IMR-90 (cell line): ENCODE results near the gene PBX4. TPM values are rescaled to one million over a fixed set of nuclear protein-coding genes. Genes with fewer than 3 reads are reported as not detected.

Source experiments
- ATAC-seq: fragments of 200-7000 bp; cut with Tn5 transposase; 2 replicates; pipeline ENCODE4 v1.9.1; 2020; ENCODE audit warnings: low read depth, mild to moderate bottlenecking, moderate library complexity
- BruUV-seq: library from RNA; stranded (reverse); fragments of 400-500 nt; replicated peaks from 2 replicates; lab custom pipeline; 2021; lab: Mats Ljungman, UMichigan
- CTCF ChIA-PET: fragments of 300-600 bp; formaldehyde crosslinking; extraction: SDS; loops from one replicate; lab custom pipeline; 2021; ENCODE audit warnings: antibody characterized with exemption; lab: Yijun Ruan, JAX
- POLR2A ChIA-PET: fragments of 300-600 bp; sonication (Branson Sonifier 250); formaldehyde crosslinking; loops from one replicate; lab custom pipeline; 2022; ENCODE audit warnings: antibody characterized with exemption; ENCODE audit not compliant: unreplicated experiment; lab: Charles Lee
- DNase-seq: peaks from one replicate; pipeline ENCODE4 v3.0.0; 2013
- H2AFZ ChIP-seq: replicated peaks from 2 replicates; pipeline ENCODE3; 2013; ENCODE audit warnings: low read length, mild to moderate bottlenecking; ENCODE audit not compliant: poor library complexity
- H2AK5ac ChIP-seq: 2 replicates; pipeline ENCODE4 v1.6.1; 2013; ENCODE audit warnings: low read depth, low read length, inconsistent platforms
- H2AK9ac ChIP-seq: replicated peaks from 2 replicates; pipeline ENCODE3; 2013; ENCODE audit warnings: mild to moderate bottlenecking, low read depth, low read length, moderate library complexity; ENCODE audit not compliant: poor library complexity
- H2BK120ac ChIP-seq: 2 replicates; pipeline ENCODE4 v1.6.1; 2013; ENCODE audit warnings: low read depth, low read length, inconsistent platforms
- H2BK15ac ChIP-seq: 3 replicates; pipeline ENCODE4 v1.6.1; 2013; ENCODE audit warnings: low read depth, low read length, inconsistent platforms
- H2BK20ac ChIP-seq: 2 replicates; pipeline ENCODE4 v1.6.1; 2013; ENCODE audit warnings: low read depth, mild to moderate bottlenecking, inconsistent platforms, low read length, moderate library complexity
- H2BK5ac ChIP-seq: 2 replicates; pipeline ENCODE4 v1.6.1; 2013; ENCODE audit warnings: mild to moderate bottlenecking, low read depth, low read length, inconsistent platforms; ENCODE audit not compliant: poor library complexity, severe bottlenecking
- H3K14ac ChIP-seq: replicated peaks from 2 replicates; pipeline ENCODE4 v1.6.1; 2013; ENCODE audit warnings: low read depth, low read length, inconsistent platforms
- H3K18ac ChIP-seq: 2 replicates; pipeline ENCODE4 v1.6.1; 2013; ENCODE audit warnings: low read depth, low read length, control low read depth
- H3K23ac ChIP-seq: 2 replicates; pipeline ENCODE4 v1.6.1; 2013; ENCODE audit warnings: low read depth, low read length, inconsistent platforms
- H3K27ac ChIP-seq: 2 replicates; pipeline ENCODE4 v1.5.1; 2013; ENCODE audit warnings: mild to moderate bottlenecking, control low read depth, low read length; ENCODE audit not compliant: insufficient read depth
- H3K27me3 ChIP-seq: 2 replicates; pipeline ENCODE4 v1.6.1; 2013; ENCODE audit warnings: low read length; ENCODE audit not compliant: control insufficient read depth, insufficient read depth
- H3K36me3 ChIP-seq: 2 replicates; pipeline ENCODE4 v1.6.1; 2013; ENCODE audit warnings: low read length, mixed read lengths; ENCODE audit not compliant: control insufficient read depth, insufficient read depth
- H3K4ac ChIP-seq: 2 replicates; pipeline ENCODE4 v1.6.1; 2013; ENCODE audit warnings: low read depth, low read length, inconsistent platforms
- H3K4me1 ChIP-seq: 2 replicates; pipeline ENCODE4 v1.6.1; 2013; ENCODE audit warnings: low read length, mixed read lengths; ENCODE audit not compliant: control insufficient read depth, insufficient read depth
- H3K4me2 ChIP-seq: 2 replicates; pipeline ENCODE4 v1.6.1; 2013; ENCODE audit warnings: low read depth, mild to moderate bottlenecking, control low read depth, low read length, moderate library complexity
- H3K4me3 ChIP-seq: 2 replicates; pipeline ENCODE4 v1.5.1; 2013; ENCODE audit warnings: low read depth, mild to moderate bottlenecking, control low read depth, low read length, moderate library complexity; ENCODE audit not compliant: insufficient read depth
- H3K56ac ChIP-seq: 2 replicates; pipeline ENCODE4 v1.6.1; 2013; ENCODE audit warnings: low read length, inconsistent platforms; ENCODE audit not compliant: insufficient read depth; ENCODE audit errors: extremely low read depth
- H3K79me1 ChIP-seq, 2 experiments: 2 replicates each; pipeline ENCODE4 v1.6.1; 2013; ENCODE audit warnings: low read length in 2 of 2, inconsistent platforms in 1 of 2, low read depth in 1 of 2
- H3K9ac ChIP-seq: 2 replicates; pipeline ENCODE4 v1.6.1; 2013; ENCODE audit warnings: low read depth, low read length, control low read depth
- H3K9me1 ChIP-seq: 2 replicates; pipeline ENCODE4 v1.6.1; 2013; ENCODE audit warnings: low read length, inconsistent platforms; ENCODE audit not compliant: insufficient read depth
- H3K9me3 ChIP-seq: 2 replicates; pipeline ENCODE4 v1.6.1; 2013; ENCODE audit warnings: low read length; ENCODE audit not compliant: control insufficient read depth, insufficient read depth
- H4K20me1 ChIP-seq: 2 replicates; pipeline ENCODE4 v1.6.1; 2013; ENCODE audit warnings: low read length, inconsistent platforms; ENCODE audit not compliant: insufficient read depth
- H4K5ac ChIP-seq: 2 replicates; pipeline ENCODE4 v1.6.1; 2013; ENCODE audit warnings: mild to moderate bottlenecking, low read depth, low read length, control low read depth
- H4K8ac ChIP-seq, 2 experiments: 2 replicates each; pipeline ENCODE4 v1.6.1; 2013; ENCODE audit warnings: low read depth in 2 of 2, low read length in 2 of 2, control low read depth in 1 of 2, inconsistent platforms in 1 of 2
- H4K91ac ChIP-seq: 2 replicates; pipeline ENCODE4 v1.6.1; 2013; ENCODE audit warnings: low read depth, low read length, inconsistent platforms; ENCODE audit not compliant: insufficient read depth
- CEBPB ChIP-seq: IDR thresholded peaks from 2 replicates; pipeline ENCODE4 v1.6.1; 2012; ENCODE audit warnings: low read depth, low read length, improper control_type of control experiment
- MXI1 ChIP-seq: IDR thresholded peaks from 2 replicates; pipeline ENCODE4 v1.6.1; 2012; ENCODE audit warnings: low read depth, mild to moderate bottlenecking, low read length, moderate library complexity, borderline replicate concordance
- POLR2A ChIP-seq: IDR thresholded peaks from 2 replicates; pipeline ENCODE4 v1.6.1; 2012; ENCODE audit warnings: mild to moderate bottlenecking, low read depth, low read length
- WGBS, 2 experiments: methylation state at CpG; one replicate each; pipeline versions ENCODE4 v1.1.5 to v1.1.7; 2013; ENCODE audit warnings: missing lambda C conversion rate in 2 of 2; ENCODE audit not compliant: insufficient read length in 1 of 2; ENCODE audit errors: extremely low coverage in 2 of 2; 5-methylcytosine and 5-hydroxymethylcytosine counted together
- dilution Hi-C: fragments of 300-500 bp; cut with HindIII; formaldehyde crosslinking; loops from one replicate; pipeline ENCODE4 v1.14.3; 2018; ENCODE audit warnings: low sequenced_read_pairs; ENCODE audit not compliant: unreplicated experiment
- in situ Hi-C: fragments of 300-500 bp; cut with MboI; formaldehyde crosslinking; loops from 3 replicates; pipeline ENCODE4 v1.14.3; 2019; ENCODE audit warnings: low sequenced_read_pairs, inconsistent platforms, mixed read lengths
- intact Hi-C: fragments of 100-400 bp; cut with micrococcal nuclease; formaldehyde crosslinking; loops from 2 replicates; pipeline ENCODE4 v1.10.0; 2022
- polyA plus RNA-seq, 3 experiments: library from polyadenylated mRNA; depleted of rRNA; stranded (reverse); fragments of >200 nt; gene quantifications; 2 replicates each; pipeline ENCODE4 v1.2.3, GENCODE V29; 2012; ENCODE audit warnings: low replicate concordance in 1 of 3
- total RNA-seq: library from RNA; depleted of rRNA; stranded (reverse); fragments of >200 nt; gene quantifications from 2 replicates; pipeline ENCODE4 v1.2.3, GENCODE V29; 2012

The PBX4 gene
- total and polyA plus RNA-seq, 2 of the 4 experiments (the other 2 are of a cell fraction) = 0.90 to 2.9 TPM

DNA sequence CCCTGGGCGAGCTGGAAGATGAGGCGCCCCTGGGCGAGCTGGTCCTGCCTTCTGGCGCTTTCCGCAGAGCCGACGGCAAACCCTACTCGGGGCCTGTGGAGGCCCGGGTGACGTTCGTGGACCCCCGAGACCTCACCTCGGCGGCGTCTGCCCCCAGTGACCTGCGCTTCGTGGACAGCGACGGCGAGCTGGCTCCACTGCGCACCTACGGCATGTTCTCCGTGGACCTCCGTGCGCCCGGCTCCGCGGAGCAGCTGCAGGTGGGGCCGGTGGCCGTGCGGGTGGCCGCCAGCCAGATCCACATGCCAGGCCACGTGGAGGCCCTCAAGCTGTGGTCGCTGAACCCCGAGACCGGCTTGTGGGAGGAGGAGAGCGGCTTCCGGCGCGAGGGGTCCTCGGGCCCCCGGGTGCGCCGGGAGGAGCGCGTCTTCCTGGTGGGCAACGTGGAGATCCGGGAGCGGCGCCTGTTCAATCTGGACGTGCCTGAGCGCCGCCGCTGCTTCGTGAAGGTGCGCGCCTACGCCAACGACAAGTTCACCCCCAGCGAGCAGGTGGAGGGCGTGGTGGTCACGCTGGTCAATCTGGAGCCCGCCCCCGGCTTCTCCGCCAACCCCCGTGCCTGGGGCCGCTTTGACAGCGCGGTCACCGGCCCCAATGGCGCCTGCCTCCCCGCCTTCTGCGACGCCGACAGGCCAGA is 74.1 kb downstream of the PBX4 start:
- H3K9me1 ChIP-seq = no peaks in the 10 kb centered on the region
- H2AK5ac ChIP-seq = no peak overlapping the region
- no peak overlapping the region for H2BK120ac ChIP-seq
- no peak overlapping the region for H3K14ac ChIP-seq
- no peak overlapping the region for H3K4me3 ChIP-seq
- no peak overlapping the region for H2BK15ac ChIP-seq
- ChIA-PET POLR2A (no interaction called here), CTCF (interaction anchor here (1.0 to 1.1 kb wide), 2 partner anchors 10 to 12 kb away, joined by 4 to 5 read pairs; no protein-coding TSS in a partner anchor)
- H3K27ac ChIP-seq = no peak overlapping the region
- no peak overlapping the region for H4K5ac ChIP-seq
- no peaks in the 10 kb centered on the region for H3K4me1 ChIP-seq
- ATAC-seq (no peak), DNase-seq (no peak)
- no peak overlapping the region for H2BK20ac ChIP-seq
- dilution Hi-C loops = no loop called here
- H4K91ac ChIP-seq = no peak overlapping the region
- no peaks in the 10 kb centered on the region for H3K36me3 ChIP-seq
- TF ChIP-seq MXI1 = no peak
- no peak for TF ChIP-seq POLR2A
- no peak for TF ChIP-seq CEBPB
- whole genome bisulfite sequencing, 2 experiments = 89% methylated on average over 48 of the region's 75 CpGs; no CpG with 5 or more reads in 1 of the 2 experiments
- no peak overlapping the region for H4K8ac ChIP-seq
- intact Hi-C loops = no loop called here
- no peak overlapping the region for H2BK5ac ChIP-seq
- H3K18ac ChIP-seq = no peak overlapping the region
- H3K27me3 ChIP-seq = peaks cover 24% of the 10 kb centered on the region; the same call in 1 of the 2 replicates
- H3K9me3 ChIP-seq = no peaks in the 10 kb centered on the region; the same call in 1 of the 2 replicates
- no peaks in the 10 kb centered on the region for H3K79me1 ChIP-seq
- BruUV-seq = no TSS peak
- no peak overlapping the region for H3K56ac ChIP-seq
- no peak overlapping the region for H3K4me2 ChIP-seq
- in situ Hi-C loops = loop anchor here (25.0 kb wide), 1 partner anchor 418 kb away; no protein-coding TSS in a partner anchor
- H3K9ac ChIP-seq = no peak overlapping the region
- no peak overlapping the region for H2AFZ ChIP-seq
- H4K20me1 ChIP-seq = no peaks in the 10 kb centered on the region; the same call in 1 of the 2 replicates
- no peak overlapping the region for H3K23ac ChIP-seq
- no peak overlapping the region for H3K4ac ChIP-seq
- no peak overlapping the region for H2AK9ac ChIP-seq
